ENCODE results near the gene PPM1H. TPM values are rescaled to one million over a fixed set of nuclear protein-coding genes. Genes with fewer than 3 reads are reported as not detected.

The PPM1H gene
- total RNA-seq, 4 donors from 2014 or later = 1.5 to 2.7 (median 2.3) TPM

GRCh38 chr12:62933220-62933601 lies 1.7 kb downstream of the PPM1H start:
- TF ChIP-seq CTCF (IDR thresholded peaks at IDR 0.05; ENCODE audit: low read depth) = no peak

GRCh38 chr12:62931477-62931876 lies 3.5 kb downstream of the PPM1H start:
- TF ChIP-seq CTCF (IDR thresholded peaks at IDR 0.05; ENCODE audit: low read depth) = no peak

- TF ChIP-seq CTCF (IDR thresholded peaks at IDR 0.05; ENCODE audit: low read depth) = no peak
Observed at GRCh38 chr12:62930546-62931425, 4.2 kb downstream of the PPM1H start.

GRCh38 chr12:62928632-62929031 lies 6.3 kb downstream of the PPM1H start:
- no peak for TF ChIP-seq CTCF (IDR thresholded peaks at IDR 0.05; ENCODE audit: low read depth)

GRCh38 chr12:62925680-62926079 lies 9.3 kb downstream of the PPM1H start:
- TF ChIP-seq CTCF (IDR thresholded peaks at IDR 0.05; ENCODE audit: low read depth) = no peak

GRCh38 chr12:62924084-62924483 lies 10.9 kb downstream of the PPM1H start:
- no peak for TF ChIP-seq CTCF (IDR thresholded peaks at IDR 0.05; ENCODE audit: low read depth)

- TF ChIP-seq CTCF (IDR thresholded peaks at IDR 0.05; ENCODE audit: low read depth) = no peak
Observed at GRCh38 chr12:62922539-62922938, 12.4 kb downstream of the PPM1H start.

All from subcutaneous adipose tissue (tissue), 4 donors.